Neural cell (in vitro differentiated cells): Measurements from ENCODE around the gene ATP1B1.

ENCODE experiments used
- EP300 ChIP-seq: fragments of 450-650 bp; conservative IDR thresholded peaks from 2 replicates; pipeline ENCODE4 v1.6.1; 2014; ENCODE audit warnings: antibody characterized with exemption, mild to moderate bottlenecking, moderate library complexity; ENCODE audit not compliant: poor library complexity, severe bottlenecking
- EZH2 ChIP-seq: fragments of 200-600, 300-800 bp; shearing (Covaris generic), sonication (generic); IDR thresholded peaks from 2 replicates; pipeline ENCODE4 v1.6.1; 2014; ENCODE audit warnings: antibody characterized with exemption, low read length, borderline replicate concordance, mild to moderate bottlenecking; ENCODE audit not compliant: insufficient read depth, poor library complexity, severe bottlenecking
- MXI1 ChIP-seq: fragments of 450-650 bp; conservative IDR thresholded peaks from 2 replicates; pipeline ENCODE4 v1.6.1; 2014; ENCODE audit warnings: antibody characterized with exemption, mild to moderate bottlenecking; ENCODE audit not compliant: poor library complexity, severe bottlenecking
- POLR2AphosphoS5 ChIP-seq: IDR thresholded peaks from 2 replicates; pipeline ENCODE4 v1.6.1; 2012
- RAD21 ChIP-seq: fragments of 450-650 bp; conservative IDR thresholded peaks from 2 replicates; pipeline ENCODE4 v1.6.1; 2014; ENCODE audit warnings: antibody characterized with exemption, mild to moderate bottlenecking, moderate library complexity
- REST ChIP-seq: IDR thresholded peaks from 2 replicates; pipeline ENCODE4 v1.6.1; 2012; ENCODE audit warnings: borderline replicate concordance
- SMC3 ChIP-seq: fragments of 450-650 bp; conservative IDR thresholded peaks from 2 replicates; pipeline ENCODE4 v1.6.1; 2014; ENCODE audit warnings: antibody characterized with exemption, mild to moderate bottlenecking, moderate library complexity; ENCODE audit not compliant: poor library complexity
- TAF1 ChIP-seq: IDR thresholded peaks from 2 replicates; pipeline ENCODE4 v1.6.1; 2012; ENCODE audit warnings: low read depth
- TF ChIP-seq, protein P1 (sequence below): fragments of 450-650 bp; IDR thresholded peaks from 2 replicates; pipeline ENCODE4 v1.5.1; 2014; ENCODE audit warnings: antibody characterized with exemption, mild to moderate bottlenecking, moderate library complexity; ENCODE audit not compliant: poor library complexity, severe bottlenecking

DNA sequence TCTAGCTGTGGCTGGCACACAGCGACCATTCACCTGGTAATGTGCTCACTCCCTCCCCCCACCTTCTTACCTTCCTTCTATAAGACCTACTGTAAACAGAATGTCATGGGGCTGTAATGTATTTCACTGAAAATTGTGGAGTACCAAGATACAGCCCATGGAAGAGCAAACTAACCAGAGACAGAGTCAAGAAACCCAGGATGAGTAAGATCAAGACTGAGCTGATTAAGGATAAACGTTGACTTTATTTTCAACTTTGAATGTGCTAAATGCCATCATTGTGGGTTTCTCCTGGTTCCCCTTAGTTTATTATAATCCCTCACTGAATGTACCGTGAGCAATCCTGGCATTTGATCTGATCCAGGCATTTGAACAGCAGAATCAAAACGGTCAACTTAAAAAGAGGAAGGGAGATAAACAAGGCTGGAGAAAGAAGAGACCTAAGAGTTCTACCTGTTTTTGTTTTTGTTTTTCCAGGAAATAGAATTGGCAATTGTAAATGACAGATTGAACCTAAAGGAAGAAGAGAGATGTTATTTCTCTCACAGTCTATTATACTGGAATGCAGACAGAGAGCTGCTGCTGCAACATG is 16.1 kb upstream of the ATP1B1 start:
- TF ChIP-seq, protein P1, sequence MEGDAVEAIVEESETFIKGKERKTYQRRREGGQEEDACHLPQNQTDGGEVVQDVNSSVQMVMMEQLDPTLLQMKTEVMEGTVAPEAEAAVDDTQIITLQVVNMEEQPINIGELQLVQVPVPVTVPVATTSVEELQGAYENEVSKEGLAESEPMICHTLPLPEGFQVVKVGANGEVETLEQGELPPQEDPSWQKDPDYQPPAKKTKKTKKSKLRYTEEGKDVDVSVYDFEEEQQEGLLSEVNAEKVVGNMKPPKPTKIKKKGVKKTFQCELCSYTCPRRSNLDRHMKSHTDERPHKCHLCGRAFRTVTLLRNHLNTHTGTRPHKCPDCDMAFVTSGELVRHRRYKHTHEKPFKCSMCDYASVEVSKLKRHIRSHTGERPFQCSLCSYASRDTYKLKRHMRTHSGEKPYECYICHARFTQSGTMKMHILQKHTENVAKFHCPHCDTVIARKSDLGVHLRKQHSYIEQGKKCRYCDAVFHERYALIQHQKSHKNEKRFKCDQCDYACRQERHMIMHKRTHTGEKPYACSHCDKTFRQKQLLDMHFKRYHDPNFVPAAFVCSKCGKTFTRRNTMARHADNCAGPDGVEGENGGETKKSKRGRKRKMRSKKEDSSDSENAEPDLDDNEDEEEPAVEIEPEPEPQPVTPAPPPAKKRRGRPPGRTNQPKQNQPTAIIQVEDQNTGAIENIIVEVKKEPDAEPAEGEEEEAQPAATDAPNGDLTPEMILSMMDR: no peak
- TF ChIP-seq EP300 (no peak), REST (no peak), EZH2 (no peak), POLR2AphosphoS5 (no peak), MXI1 (no peak), RAD21 (no peak), TAF1 (no peak), SMC3 (no peak)
